Right forelimb (tissue), 1 donor: ENCODE measurements around the gene CROT.

Experiments
- DNase-seq: peaks from one replicate; pipeline ENCODE4 v3.0.0-alpha.2; 2018

CROT gene

GRCh38 chr7:87342231-87342630 lies 3.2 kb upstream of the CROT start:
- DNase-seq = no peak

DNA sequence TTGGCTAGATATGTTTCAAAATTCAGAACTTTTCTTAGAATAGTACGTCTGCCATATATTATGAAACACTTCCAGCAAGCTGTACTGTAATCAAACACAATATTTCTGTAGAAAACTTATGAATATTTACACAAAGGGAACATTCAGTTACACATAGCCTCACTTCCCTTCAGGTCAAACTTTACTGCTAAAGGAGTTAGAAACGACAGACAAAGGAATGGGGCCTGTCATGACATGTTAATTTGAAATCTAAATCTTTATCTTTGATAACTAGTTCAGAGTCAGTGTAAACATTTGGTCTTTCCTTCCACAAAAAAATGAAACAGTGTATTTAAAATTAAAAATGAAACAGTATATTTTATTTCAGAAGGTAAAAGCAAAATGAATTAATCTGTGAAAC lies 1.0 kb upstream of the CROT start:
- no peak for DNase-seq

DNA sequence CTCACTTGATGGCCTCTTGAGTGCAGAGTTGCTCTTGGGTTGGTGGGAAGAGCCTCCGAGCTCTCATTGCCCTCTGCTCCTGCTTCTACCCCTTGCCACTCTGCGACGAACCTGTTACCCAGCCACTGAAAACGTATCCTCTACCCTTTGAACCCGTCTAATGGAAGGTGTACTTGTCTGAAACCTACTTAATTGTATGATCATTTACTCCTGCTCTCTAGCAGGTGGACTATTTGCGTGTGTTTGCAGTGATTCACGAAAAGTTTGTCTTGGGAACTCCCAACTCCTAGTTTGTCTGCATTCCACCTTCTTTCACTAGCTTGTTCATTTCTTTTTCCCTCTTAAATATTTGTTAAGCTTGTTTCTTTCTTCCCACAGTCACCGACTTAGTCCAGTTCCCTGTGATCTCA lies 503 bp downstream of the CROT start:
- DNase-seq = no peak

- DNase-seq = no peak
Measured at GRCh38 chr7:87347207-87347606, 1.7 kb downstream of the CROT start.

DNA sequence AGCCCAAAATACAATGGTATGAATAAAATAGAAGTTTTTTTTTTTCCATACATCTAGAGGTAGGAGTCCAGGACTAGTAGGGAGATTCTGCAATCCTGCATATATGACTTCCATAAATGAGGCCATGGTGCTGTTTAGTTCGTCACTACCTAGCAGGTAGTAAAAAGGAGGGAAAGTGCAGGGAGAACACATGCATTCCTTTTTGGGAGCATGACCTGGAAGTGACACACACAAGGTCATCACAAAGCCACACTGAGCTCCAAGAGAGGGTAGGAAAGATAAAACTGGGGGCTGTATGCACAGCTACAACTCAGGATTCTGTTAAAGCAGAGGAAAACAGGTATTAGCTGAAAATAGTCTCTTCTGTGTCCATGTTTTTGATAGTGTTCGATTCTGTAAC lies 2.2 kb downstream of the CROT start:
- DNase-seq = no peak

DNA sequence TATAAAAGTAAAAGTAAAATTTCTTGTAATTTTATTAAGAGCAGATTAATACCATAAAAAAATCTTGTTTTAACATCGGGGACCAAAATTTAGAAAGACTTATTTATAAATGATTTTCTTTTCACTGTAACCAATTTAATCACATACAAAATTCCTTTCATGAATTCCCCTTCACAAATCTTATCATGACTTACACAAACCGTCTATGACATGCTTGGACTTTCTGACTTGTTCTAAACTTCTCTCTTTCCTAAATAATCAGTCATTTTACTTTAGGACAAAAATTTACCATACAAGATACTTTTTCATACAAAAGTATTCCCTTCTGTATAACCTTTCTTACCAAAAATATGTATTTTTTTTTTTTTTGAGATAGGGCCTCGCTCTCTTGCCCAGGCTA lies 9.3 kb downstream of the CROT start:
- DNase-seq = no peak

- no peak for DNase-seq
Measured at GRCh38 chr7:87356448-87356847, 11.0 kb downstream of the CROT start.

DNA sequence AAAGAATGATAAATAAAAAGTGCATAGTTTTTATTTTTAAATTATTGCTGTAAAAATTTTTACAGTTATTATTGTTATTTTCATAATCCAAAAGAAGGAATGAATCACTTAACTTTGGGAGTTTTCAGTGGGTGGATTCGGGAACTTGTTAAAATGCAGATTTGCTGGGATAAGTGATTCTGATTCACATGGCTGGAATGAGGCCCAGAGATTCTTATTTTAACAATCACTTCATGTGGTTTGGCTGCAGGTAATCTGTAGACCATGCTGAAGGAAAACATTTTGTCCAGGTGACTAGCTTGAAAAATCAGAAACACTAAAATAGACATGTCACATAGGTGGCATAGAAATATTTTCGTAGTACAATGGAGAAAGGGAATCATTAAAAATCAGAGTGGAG lies 13.9 kb downstream of the CROT start:
- no peak for DNase-seq

DNA sequence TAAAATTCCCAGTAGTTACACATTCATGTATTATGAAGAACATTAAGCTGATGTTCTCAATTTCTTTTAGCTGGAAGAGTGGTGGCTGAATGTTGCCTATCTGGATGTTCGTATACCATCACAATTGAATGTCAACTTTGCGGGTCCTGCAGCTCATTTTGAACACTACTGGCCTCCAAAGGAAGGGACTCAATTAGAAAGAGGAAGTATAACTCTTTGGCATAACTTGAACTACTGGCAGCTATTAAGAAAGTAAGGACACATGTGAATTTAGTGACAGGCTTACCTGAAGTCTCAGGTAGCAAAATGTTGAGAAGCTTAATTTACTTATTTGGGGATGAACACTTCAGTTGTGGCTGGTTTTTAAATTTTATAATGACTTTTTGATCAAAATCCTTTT lies 15.9 kb downstream of the CROT start:
- DNase-seq = no peak

GRCh38 chr7:87363342-87363741 lies 17.9 kb downstream of the CROT start:
- DNase-seq = no peak

- DNase-seq = no peak
Measured at GRCh38 chr7:87364246-87364645, 18.8 kb downstream of the CROT start.

DNA sequence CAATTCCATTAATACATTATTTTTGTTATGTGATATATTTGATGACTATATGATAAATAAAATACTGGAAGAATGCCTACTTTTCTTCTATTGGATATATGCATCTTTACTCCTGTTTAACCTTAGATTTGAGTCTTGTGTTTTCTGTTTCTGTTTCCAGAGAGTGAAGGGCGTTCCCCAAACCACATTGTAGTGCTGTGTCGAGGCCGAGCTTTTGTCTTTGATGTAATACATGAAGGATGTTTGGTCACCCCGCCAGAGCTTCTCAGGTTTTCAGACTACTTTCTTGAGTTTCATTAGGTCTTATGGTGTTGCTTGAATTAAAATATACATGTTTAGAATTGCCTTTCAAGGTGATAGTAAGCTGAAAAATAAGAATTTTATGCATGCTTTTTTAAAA lies 23.8 kb downstream of the CROT start:
- no peak for DNase-seq

GRCh38 chr7:87370660-87371180 lies 25.3 kb downstream of the CROT start:
- DNase-seq = no peak

GRCh38 chr7:87375662-87376435 lies 30.4 kb downstream of the CROT start:
- DNase-seq = no peak

- DNase-seq = no peak
Measured at GRCh38 chr7:87380905-87381304, 35.4 kb downstream of the CROT start.

DNA sequence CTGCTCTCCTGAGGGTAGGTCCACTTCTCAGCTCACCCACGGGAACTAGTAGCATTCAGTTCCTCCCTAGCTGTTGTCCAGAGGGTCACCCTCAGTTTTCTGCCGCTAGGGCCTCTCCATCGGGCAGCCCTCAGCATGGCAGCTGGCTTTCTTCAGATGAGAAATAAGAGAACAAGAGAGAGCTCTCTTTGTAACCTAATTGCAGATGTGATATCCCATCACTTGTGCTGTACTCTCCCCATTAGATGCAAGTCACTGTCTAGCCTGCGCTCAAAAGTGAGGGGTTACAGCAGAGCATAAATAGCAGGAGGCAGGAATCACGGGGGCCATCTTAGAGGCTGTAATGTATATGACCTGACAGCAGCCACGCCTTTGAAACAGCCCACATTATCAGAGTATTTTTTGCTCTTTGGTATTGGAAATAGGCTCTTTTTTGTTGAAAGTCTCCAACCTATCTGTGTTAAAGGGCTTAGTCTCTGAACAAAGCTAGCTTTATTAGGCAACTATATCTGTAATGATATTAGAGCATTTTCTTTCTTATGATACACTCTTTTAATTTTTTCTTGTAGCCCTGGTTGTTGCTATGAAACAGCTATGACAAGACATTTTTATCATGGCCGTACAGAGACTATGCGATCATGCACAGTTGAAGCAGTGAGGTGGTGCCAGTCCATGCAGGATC lies 45.7 kb downstream of the CROT start:
- DNase-seq = no peak

DNA sequence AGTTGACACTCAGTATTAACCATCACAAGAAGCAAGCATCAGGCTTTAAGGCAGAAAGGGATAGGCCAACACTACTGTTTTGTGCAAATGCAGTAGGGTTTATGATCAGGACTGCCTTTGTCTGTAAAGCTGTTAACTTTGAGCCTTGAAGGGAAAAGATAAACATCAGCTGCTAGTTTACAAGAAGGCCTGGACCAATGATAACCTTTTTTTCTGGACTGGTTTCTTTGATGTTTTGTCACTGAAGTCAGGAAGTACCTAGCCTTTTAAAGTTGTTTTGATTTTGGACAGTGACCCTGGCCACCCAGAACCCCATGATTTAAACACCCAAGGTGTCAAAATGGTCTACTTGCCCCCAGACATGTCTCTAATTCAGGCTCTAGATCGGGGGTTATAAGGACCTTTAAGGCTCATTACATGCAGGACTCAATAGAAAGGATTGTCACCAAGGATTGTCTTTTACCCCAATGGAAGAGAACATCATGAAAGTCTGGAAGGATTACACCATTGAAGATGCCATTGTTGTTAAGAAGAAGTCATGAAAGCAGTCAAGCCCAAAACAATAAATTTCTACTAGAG lies 50.1 kb downstream of the CROT start:
- no peak for DNase-seq

GRCh38 chr7:87398446-87398845 lies 53.0 kb downstream of the CROT start:
- no peak for DNase-seq

DNA sequence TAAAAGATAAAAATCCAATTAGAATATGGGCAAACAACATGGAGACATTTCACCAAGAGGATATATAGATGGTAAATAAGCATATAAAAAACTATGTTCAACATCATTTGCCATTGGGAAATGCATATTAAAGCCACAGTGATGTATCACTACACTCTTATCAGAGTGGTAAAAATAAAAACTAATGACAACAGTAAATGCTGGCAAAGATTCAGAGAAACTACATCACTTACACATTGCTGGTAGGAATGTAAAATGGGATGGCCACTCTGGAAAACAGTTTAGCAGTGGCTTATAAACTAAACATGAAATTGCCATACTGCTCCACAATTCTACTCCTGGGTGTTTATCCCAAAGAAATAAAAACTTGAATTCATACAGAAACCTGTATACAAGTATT lies 59.2 kb downstream of the CROT start:
- no peak for DNase-seq

- no peak for DNase-seq
Measured at GRCh38 chr7:87411186-87411585, 65.7 kb downstream of the CROT start.

- DNase-seq = no peak
Measured at GRCh38 chr7:87413029-87413428, 67.6 kb downstream of the CROT start.

GRCh38 chr7:87413951-87414793 lies 68.7 kb downstream of the CROT start:
- no peak for DNase-seq

- DNase-seq = no peak
Measured at GRCh38 chr7:87414794-87415188, 69.3 kb downstream of the CROT start.
